Astrocyte of the spinal cord (primary cell): Measurements from ENCODE around the gene PLCB4.
A peak's percentile ranks its signal among the peaks of the same experiment; 100 is the strongest.

Experiments
- DNase-seq: peaks from one replicate; pipeline ENCODE4 v3.0.0; 2011; ENCODE audit warnings: low read depth, low spot score
- H3K4me3 ChIP-seq: 2 replicates; pipeline ENCODE4 v1.5.1; 2011; ENCODE audit warnings: low read depth, mild to moderate bottlenecking, low read length, moderate library complexity
- CTCF ChIP-seq: IDR thresholded peaks from 2 replicates; pipeline ENCODE4 v1.5.1; 2012; ENCODE audit warnings: low read depth, mild to moderate bottlenecking, low read length, inconsistent platforms
- in situ Hi-C: cut with HindIII; loops from 2 replicates; pipeline ENCODE4 v1.10.0; 2017; ENCODE audit warnings: low sequenced_read_pairs

The PLCB4 gene

GRCh38 chr20:9458138-9458796 is 389.4 kb downstream of the PLCB4 start:
- no peak overlapping the region for H3K4me3 ChIP-seq
- in situ Hi-C loops: no loop called here
- TF ChIP-seq CTCF: peak; percentile 33
- peak; percentile 44 for DNase-seq

- TF ChIP-seq CTCF: no peak
- in situ Hi-C loops: no loop called here
- DNase-seq: peak; percentile 51
- H3K4me3 ChIP-seq: no peak overlapping the region
Measured at GRCh38 chr20:9460518-9460917, 391.6 kb downstream of the PLCB4 start.

- peak; percentile 61 for TF ChIP-seq CTCF
- H3K4me3 ChIP-seq: no peak overlapping the region
- in situ Hi-C loops: no loop called here
- no peak for DNase-seq
Measured at GRCh38 chr20:9467995-9468394, 399.1 kb downstream of the PLCB4 start.

GRCh38 chr20:9474835-9475415 is 406.0 kb downstream of the PLCB4 start:
- no peak overlapping the region for H3K4me3 ChIP-seq
- DNase-seq: peak; percentile 31
- in situ Hi-C loops: no loop called here
- TF ChIP-seq CTCF: no peak

- DNase-seq: no peak
- no peak for TF ChIP-seq CTCF
Measured at GRCh38 chr20:9475456-9475855, 406.6 kb downstream of the PLCB4 start.

GRCh38 chr20:9476174-9476573 is 407.3 kb downstream of the PLCB4 start:
- in situ Hi-C loops: no loop called here
- no peak for DNase-seq
- no peak overlapping the region for H3K4me3 ChIP-seq
- TF ChIP-seq CTCF: no peak

More at GRCh38 chr20:9475456-9475855, 406.6 kb downstream of the PLCB4 start:
- in situ Hi-C loops: no loop called here
- H3K4me3 ChIP-seq: no peak overlapping the region
